Cardiac fibroblast (primary cell): ENCODE results near the gene CAT.

Experiments used
- DNase-seq, 2 donors: peaks; one replicate each; pipeline versions ENCODE4 v3.0.0 to v3.0.0-alpha.2; 2010; ENCODE audit warnings: low read depth in 2 of 2
- H3K4me3 ChIP-seq, 2 donors: replicated peaks in 1 of 2; 1 replicate in 1 of 2; 2 replicates in 1 of 2; pipeline ENCODE4 v1.5.1; 2011; ENCODE audit warnings: low read depth in 2 of 2, low read length in 2 of 2, mild to moderate bottlenecking in 2 of 2, moderate library complexity in 1 of 2
- TF ChIP-seq, protein P1 (sequence below): IDR thresholded peaks from one replicate; pipeline ENCODE4 v1.5.1; 2011; ENCODE audit warnings: low read depth, mild to moderate bottlenecking, low read length, inconsistent platforms

The CAT gene

DNA sequence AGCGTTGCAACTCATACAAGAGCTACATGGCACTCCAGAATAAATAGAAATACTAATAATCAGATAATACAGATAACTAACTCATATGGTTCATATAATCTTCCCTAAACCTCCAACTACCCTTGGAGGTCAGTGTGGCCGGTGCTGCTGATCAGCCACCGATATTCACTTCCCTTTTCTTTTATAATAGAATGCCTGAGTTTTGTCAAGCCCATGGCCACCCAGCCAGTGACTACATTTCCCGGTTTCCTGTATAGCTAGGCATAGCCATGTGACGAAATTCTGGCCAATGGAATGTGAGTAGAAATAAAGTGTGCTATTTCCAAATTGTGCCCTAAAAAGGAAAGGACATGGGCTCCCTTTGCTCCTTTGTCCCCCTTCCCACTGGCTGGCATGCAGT, 5.9 kb upstream of the CAT start:
- H3K4me3 ChIP-seq: no peak overlapping the region
- TF ChIP-seq, protein P1, sequence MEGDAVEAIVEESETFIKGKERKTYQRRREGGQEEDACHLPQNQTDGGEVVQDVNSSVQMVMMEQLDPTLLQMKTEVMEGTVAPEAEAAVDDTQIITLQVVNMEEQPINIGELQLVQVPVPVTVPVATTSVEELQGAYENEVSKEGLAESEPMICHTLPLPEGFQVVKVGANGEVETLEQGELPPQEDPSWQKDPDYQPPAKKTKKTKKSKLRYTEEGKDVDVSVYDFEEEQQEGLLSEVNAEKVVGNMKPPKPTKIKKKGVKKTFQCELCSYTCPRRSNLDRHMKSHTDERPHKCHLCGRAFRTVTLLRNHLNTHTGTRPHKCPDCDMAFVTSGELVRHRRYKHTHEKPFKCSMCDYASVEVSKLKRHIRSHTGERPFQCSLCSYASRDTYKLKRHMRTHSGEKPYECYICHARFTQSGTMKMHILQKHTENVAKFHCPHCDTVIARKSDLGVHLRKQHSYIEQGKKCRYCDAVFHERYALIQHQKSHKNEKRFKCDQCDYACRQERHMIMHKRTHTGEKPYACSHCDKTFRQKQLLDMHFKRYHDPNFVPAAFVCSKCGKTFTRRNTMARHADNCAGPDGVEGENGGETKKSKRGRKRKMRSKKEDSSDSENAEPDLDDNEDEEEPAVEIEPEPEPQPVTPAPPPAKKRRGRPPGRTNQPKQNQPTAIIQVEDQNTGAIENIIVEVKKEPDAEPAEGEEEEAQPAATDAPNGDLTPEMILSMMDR: no peak
- DNase-seq: no peak

DNA sequence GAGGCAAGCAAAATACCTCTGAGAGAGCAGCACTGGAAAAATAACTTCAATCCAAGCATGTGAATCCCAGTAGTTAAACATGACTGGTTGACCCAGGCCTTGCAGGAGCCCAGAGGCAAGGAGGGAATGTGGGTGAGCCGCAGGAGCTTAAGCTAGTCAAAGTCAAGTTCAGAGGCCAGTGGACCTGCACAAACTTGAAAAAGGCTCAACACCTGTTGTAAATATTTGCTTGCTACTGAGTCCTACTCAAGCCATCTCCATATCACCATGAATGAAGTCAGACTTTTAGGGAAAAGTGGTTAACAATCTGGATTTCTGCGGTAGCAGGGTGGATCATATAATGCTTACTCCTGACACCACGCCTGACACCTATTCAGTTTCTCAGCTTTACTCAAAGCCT, 4.8 kb upstream of the CAT start:
- no peak overlapping the region for H3K4me3 ChIP-seq
- TF ChIP-seq, protein P1: no peak
- DNase-seq: no peak

DNA sequence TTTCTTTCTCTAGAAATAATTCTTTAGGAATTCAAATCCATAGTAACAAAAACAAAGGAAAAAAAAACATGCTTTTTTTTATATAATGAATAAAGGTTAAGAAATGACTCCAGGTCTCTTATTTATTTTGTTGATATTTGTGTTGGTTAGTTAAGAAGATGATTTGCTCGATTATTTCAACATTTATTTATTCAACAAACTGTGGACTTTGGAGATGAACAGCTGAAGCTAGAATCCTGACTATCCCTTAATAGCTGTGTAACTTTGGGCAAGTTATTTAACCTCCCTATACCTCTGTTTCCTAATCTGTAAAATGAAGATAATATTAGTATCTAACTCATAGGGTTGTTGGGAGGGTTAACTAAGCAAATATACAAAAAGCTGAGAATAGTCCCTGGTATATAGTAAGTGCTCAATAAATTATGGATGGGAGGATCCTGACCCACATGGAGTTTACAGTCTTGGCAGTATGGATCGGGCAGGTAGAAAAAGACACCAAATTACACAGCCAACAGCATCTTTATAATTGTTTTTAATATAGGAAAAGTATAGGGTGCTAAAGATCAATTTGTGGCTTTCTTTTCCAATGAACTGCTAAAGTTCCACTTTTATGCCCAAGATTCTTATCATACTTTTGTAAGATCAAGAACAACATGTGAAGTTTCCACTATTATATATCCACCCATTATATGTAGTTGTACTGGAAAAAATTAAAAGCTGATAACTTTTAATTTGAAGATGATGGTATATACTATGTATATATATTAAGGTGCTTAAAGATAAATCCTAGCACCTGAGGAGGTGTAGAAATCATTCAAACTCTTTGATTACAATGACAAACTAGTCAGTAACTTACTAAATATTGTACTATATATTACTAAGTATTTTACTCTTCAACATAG, 1.3 kb upstream of the CAT start:
- TF ChIP-seq, protein P1: no peak
- DNase-seq: no peak
- H3K4me3 ChIP-seq: peak overlapping the region in 1 of 2 donors; percentile 90

DNA sequence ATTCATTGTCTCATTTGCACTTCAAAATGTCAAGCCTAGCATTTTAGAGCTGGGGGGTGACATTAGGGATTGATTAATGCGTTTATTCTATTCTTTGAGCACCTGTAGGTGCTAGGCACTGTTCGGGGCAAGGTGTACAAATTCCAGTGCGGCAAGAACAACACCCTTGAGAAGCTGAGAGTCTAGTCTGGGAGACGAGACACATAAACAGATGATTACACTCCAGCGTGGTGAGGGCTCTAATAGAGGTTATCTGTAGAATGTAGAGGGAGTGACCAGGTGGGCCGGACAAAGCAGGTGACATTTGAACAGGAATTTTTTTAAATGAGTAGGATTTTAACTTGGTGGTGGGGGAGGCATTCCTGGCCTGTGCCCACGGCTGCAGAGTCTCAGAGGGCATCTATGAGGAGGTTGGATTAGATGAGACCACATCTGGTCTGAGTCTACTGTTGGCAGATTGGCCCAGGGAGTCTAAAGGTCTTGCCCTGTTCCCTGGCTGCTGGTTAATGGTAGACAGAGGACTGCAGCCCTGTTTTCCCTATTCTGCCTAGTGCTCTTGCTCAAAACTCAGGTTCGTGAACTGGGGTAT, 970 bp downstream of the CAT start:
- no peak for DNase-seq
- TF ChIP-seq, protein P1: no peak
- peak overlapping the region; percentile 85 to 90 for H3K4me3 ChIP-seq

DNA sequence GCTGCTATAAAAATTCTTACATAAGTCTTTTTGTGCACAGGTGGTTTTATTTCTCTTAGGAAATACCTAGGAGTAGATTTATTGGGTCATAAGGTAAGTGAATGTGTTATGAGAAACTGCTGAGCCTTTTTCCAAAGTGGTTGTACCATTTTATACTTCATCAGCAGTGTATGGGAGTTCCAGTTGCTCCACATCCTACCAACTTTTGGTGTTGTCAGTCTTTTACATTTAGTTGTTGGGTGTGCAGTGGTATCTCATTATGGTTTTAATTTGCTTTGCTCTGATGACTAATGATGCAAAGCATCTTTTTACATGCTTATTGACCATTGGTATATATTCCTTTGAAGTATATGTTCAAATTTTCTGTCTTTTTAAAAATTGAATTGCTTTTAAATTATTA, 3.1 kb downstream of the CAT start:
- TF ChIP-seq, protein P1: no peak
- DNase-seq: no peak
- H3K4me3 ChIP-seq: no peak overlapping the region

DNA sequence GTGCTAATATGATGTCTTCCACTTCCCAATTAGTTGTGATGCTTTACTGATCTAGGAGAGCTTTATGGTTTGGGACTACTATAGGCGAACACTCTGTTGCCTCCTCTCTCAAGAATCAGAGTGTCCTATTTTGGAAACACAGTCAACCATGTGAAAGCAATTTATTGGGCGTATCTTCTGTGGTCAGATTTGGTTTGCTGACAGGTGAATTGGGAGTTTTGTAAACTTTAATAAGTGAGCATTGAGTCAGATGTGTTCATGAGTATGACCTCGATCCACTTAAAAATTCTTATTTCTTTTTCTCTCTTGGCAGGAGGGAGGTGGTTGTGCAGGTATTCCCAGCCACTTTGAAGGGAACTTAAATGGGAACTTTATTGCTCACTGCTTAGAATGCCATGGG, 4.4 kb downstream of the CAT start:
- TF ChIP-seq, protein P1: no peak
- no peak for DNase-seq
- H3K4me3 ChIP-seq: no peak overlapping the region
